ENCODE measurements around the gene FHDC1.

Gene FHDC1

DNA sequence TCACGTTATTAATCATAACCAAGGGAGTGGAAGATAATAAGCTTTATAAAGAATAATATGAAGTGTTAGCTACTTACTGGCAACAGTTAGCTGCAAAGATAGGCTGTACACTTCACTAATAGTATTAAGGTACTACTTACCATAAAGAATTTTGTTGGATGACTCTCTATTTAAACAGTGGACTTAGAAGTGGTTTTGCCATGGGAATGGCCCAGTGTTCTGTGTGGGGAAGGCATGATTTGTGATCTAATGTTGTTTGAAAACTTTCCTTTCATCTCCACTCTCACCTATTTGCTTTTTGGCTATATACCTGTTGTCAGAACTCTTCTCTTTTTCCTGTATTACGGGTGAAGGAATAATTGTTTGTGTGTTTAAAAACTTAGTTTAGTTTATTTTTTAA, 23.0 kb downstream of the FHDC1 start:
- FAIRE-seq = no peak

DNA sequence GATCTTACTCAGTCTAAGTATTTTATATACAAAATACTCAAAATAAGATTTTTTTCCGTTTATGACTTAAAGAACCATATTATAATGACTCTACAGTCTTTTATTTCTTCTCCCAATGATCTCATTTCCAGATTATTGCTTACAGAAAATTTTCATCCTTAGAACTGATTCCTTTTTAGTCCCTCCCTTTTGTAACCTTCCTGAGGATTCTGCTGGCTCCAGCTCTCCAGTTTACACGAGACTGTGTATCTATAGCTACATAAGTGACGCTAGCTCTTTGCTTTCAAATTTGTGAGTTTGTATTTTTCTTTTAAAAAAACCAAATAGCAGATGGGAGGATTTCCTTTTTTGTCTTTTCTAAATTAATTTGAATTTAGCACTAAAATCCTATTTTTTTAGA, 24.0 kb downstream of the FHDC1 start:
- FAIRE-seq = no peak

DNA sequence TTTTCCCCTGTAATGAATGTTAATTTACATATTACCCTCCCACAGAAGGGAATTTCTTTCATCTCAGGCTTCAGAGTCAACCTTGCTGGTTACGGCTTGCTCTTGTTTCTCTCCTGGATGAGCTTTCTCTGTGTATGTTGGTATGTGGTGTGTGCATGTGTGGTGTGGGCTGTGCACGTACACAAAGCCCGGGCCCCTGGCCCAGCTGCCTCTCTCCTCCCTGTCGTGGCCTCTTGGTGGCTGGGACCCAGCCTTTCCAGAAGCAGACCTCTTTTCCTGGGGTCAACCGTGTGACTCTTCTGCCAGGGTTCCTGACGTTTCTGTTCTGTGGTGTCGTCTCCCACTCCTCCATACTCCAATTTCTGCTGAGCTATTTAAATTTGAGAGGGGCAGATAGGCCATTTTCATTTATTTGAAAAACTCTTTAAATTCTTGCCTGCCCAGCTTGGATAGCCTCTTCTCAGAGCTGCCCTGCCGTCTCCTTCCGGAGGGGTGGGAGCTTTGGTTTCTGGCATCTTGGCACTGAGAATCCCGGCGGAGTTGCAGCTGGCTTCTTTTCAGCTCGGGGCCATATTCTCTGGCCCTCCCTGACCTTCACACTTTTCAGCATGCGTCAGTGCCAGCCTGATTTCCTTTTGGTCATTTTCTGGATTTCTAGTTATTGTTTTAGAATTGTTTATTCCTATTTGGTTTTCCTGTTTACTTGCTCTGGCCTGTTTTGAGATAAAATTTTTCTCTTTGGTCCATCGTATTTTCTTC, 25.1 kb downstream of the FHDC1 start:
- no peak for FAIRE-seq

DNA sequence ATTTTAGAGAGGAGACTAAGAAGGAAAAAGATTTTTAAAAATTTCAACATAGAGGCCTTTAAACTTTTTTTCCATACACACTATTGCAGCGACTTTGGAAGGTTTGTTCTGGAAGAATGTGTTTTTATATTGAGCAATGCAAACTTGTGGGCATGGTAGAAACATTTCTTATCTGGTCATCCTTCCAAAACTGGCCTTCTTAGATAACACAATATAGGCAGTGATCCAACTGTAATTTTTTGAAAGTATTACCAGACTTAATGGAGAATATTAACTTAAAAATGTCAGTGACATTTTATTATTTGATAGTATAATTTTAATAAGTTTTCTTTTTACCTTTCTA, 25.6 kb downstream of the FHDC1 start:
- FAIRE-seq = no peak

DNA sequence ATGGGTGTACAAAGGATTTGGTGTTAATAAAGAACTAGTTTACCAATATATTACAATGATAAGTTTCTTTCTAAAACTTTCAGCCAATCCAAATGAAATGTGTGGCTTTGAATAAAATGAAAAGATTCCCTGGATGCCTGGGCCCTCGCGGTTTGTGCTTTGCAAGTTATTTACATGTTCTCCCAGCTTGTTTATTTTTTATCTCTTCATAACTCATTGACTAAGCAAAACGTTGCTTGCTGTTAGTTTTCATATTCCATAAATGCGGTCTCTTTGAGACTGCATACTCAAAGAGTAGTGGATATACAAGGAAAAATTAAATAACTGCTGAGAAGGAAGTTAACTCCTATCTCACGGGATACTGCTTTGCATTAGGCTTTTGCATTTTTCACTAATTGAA, 26.0 kb downstream of the FHDC1 start:
- no peak for FAIRE-seq

DNA sequence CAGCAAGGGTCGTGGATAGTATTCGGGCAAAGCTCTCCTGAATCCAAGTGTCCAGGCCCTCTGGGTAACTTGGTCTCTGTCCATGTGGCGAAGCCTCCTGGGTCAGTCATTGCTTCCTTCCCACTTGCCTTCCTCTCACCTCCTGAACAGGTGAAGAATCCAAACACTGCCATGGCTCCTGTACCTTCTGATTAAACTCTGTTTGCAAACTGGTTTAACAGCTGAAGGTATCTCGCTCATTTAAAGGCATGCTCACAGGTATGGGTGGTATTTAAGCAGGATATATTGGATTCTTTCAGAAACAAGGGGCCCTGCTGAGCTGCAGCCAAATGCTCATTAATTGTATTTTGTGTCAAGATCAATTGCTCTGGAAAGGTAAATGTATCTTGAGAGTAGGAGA, 28.2 kb downstream of the FHDC1 start:
- FAIRE-seq = no peak

DNA sequence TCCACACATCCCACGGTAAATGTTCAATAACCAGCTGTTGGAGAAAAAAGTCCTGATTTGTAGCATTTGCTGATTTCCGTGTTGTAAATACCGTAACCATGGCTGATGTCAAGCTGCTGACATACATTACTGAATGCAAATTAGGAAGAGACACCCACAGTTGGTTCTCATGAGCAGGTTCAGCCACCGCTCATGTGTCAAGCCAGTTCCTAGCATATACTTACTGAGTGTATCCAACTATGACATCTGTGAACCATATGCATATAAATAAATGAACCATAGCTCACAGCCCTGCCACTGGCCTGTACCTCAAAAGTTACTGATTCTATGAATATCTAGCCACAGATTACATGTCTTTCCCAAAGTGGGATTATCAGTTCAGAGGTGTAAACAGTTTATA, 29.5 kb downstream of the FHDC1 start:
- no peak for FAIRE-seq

DNA sequence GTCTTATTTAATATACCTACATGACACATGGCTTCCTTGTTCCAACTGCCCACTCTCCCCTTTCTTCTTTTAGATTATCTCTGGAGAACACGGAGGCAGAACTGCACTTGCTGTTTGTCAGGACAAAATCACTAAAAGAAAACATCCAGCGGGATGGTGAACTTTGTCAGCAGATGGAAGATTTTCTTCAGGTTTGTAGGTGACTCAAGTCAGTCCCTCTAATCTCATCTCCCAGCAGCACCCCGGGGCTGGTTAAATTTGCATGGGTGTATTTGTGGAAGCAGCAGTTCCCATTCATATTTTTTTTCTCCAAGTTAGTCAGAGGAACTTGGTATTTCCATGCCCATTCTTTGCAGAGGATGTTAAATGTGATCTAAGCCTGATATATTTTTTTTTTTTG, 31.8 kb downstream of the FHDC1 start:
- no peak for FAIRE-seq

DNA sequence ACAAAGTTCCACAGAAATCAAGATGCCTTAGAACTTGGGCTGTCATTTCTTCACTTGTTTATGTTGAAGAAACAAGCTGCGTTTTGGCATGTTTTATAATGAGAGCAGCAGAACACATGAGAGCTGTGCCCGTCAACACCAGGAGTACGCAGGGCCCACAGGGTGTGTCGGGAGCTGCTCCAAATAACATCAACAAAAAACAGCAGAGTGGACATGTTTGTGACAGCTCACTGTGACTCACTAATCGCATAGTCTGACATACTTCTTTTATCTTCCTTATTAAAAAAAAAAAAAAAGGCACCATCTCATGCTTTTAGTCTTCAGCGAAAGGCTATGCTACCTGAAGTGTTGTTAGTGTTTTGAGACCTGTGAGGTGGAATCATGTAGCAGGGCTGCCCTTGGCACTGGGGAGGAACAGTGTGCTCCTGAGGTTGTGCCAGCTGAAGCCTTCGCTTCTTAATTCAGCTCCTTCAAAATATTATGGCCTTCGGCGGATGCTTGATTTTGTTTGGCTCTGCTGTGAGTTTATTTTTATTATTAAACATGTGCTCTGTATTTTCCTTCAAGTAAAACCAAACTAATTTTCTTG, 32.8 kb downstream of the FHDC1 start:
- no peak for FAIRE-seq

DNA sequence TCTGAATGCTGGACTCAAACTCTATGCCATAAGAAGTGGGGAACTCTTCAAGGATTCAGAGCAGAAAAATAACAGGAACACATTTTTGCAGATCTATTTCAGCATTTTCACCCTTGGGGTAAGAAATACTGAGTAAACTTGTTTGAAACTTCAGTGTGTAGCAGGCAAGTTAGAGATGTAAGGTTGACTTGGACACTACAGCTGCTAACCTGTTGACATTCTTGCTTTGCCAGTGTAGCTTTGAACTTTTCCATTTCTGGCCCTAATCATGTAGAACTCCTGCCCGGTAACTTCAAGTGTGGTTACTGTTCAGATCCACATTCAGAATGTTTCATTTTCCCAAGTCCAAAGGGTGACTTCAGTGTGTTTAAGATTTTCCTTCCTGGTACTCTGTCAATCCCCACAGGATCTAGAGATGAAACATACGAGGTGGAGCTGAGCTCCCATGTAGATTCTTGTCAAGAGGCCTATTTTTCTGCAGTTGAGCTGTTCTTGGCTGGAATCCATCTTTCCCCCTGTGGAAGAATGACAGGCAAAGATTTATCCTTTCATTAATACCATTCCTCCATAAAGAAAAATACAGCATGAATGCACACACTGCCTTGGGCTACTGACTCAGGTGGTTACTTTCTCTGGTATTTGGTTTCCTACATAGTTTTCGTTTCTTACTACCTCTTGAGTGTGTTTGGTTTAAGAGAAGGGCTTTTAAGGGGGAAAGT, 34.1 kb downstream of the FHDC1 start:
- no peak for FAIRE-seq

DNA sequence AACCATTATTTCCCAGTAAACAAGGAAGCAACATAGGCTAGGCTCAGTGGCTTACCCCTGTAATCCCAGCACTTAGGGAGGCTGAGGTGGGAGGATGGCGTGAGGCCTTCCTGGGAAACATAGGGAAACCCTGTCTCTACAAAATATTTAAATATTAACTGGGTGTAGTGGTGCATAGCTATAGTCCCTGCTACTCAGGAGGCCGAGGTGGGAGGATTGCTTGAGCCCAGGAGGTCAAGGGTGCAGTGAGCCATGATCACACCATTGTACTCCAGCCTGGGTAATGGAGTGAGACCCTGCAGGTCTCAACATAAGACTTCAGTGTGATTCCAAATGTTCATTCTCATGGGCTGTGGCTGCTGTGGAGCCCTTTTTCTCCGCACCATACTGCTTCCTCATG, 34.9 kb downstream of the FHDC1 start:
- no peak for FAIRE-seq

DNA sequence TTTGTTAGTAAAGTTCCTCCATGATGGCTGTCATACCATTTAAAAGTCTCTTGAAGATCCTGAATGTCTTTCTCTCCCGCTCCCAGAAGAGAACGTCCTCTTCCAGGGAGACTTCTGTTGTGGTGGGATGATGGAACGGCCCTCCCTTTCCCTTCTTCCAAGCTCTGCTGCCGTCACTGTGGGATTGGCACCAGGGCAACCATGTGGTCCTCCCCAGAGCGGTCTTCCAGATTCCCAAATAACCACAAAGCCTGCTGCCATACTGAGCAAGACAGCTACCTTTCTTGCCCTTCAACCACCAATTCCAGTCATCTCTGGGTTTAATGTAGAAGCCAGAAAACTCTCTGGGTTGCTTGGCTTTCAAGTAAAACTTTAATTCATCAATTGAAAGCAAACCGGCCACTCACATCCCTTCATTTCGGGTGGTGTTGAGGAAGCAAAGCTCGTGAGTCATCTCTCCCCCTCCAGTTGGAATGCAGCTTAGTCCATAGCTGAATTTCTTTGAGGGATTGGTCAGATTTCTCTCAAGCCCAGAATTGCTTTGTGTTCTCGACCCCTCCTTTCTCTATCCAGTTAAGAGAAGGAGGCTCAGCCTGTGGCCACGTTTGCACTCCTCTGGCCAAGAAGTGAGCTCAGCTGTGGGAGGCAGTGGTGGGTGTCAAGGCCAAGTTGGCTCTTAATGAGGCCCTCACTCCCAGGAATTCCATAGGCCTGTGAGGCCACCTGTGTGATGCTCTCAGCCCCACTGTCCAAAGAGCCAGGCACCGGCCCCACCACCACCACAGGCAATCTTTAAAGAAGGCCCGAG, 36.9 kb downstream of the FHDC1 start:
- no peak for FAIRE-seq

DNA sequence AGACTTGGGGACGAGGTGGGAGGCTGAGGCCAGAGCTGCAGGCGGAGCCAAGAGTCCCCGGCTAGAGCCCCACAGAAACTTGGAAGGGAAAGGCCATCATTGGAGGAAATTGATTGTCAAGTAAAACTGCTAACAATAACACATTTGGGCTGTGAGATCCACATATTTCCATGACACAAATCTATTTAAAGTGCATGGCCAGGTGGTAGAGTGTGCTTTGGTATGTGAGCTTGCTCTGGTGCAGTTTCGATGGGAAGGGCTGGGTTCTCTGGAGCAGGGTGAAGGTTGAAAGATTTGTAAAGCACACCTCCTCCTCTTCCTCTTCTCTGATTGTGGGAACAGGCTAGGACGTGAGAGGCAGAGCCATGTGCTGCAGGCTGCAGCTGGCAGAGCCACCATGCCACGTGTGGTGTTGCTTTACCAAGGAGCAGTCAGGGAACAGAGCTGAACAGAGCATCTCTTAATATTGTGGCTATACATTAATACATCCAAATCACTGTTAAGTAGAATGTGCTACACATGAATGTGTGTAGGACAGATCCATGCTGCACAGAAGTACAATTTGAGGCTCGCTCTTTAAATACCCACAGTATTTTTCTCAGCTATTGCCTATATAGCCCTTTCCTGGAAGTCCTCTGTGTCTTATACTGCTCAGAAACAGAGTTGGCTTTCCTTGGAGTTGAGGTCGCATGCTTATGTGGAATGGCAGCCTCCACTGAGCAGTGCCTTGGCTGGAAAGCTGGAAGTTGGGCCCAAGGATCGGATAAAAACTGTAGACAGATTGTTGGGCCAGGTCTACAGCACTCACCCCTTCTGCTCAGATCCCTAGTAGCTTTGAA, 37.7 kb downstream of the FHDC1 start:
- no peak for FAIRE-seq

DNA sequence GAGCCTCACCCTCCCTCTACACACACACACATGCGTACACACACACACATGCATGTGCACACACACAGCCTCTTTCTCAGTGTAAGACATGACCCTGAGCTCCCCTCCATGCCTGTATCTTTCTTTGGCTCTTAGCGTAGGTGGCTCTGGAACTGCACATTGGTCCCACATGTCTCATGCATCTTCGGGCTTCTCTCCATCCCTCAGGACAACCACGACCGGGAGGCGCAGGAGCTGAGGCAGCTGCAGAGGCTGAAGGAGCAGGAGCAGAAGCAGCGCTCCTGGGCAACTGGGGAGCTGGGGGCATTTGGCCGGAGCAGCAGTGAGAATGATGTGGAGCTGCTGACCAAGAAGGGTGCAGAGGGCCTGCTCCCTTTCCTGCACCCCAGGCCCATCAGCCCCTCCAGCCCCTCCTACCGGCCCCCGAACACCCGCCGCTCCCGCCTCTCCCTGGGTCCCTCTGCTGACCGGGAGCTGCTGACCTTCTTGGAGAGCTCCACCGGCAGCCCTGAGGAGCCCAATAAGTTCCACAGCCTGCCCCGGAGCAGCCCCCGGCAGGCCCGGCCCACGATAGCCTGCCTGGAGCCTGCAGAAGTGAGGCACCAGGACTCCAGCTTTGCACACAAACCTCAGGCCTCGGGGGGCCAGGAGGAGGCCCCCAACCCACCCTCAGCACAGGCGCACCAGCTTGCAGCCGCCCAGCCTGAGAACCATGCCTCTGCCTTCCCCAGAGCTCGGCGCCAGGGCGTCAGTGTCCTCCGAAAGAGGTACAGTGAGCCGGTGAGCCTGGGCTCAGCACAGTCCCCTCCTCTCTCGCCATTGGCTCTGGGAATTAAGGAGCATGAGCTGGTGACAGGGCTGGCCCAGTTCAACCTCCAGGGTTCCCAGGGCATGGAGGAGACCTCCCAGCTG, 38.6 kb downstream of the FHDC1 start:
- no peak for FAIRE-seq

DNA sequence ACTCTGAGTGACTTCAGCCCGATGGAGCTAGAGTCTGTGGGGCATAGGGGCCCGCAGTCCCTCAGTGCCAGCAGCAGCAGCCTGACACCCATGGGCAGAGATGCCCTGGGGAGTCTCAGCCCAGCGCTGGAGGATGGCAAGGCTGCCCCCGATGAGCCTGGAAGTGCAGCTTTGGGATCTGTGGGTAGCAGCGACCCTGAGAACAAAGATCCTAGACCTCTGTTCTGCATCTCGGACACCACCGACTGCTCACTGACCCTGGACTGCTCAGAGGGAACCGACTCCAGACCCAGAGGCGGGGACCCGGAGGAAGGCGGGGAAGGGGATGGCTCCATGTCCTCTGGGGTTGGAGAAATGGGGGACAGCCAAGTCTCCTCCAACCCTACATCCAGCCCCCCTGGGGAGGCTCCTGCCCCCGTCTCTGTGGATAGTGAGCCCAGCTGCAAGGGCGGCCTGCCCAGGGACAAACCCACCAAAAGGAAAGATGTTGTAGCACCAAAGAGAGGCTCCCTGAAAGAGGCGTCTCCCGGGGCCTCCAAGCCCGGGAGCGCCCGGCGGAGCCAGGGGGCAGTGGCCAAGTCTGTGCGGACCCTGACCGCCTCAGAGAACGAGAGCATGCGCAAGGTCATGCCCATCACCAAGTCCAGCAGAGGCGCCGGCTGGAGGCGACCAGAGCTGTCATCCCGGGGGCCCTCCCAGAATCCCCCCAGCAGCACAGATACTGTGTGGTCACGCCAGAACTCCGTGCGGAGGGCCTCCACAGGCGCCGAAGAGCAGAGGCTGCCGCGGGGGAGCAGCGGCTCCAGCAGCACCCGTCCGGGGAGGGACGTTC, 39.5 kb downstream of the FHDC1 start:
- no peak for FAIRE-seq

DNA sequence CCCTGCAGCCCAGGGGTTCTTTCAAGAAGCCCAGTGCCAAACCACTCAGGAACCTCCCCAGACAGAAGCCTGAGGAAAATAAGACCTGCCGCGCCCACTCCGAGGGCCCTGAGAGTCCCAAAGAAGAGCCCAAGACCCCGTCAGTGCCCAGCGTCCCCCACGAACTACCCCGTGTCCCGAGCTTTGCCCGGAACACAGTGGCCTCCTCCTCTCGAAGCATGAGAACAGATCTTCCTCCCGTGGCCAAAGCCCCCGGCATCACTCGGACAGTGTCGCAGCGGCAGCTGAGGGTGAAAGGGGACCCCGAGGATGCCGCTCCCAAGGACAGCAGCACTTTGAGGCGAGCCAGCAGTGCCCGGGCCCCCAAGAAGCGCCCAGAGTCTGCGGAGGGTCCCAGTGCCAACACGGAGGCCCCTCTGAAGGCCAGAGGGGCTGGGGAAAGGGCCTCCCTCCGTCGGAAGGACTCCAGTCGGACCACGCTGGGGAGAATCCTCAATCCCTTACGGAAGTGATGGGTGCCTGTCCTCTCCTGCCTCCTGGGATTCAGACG, 40.2 kb downstream of the FHDC1 start:
- no peak for FAIRE-seq

DNA sequence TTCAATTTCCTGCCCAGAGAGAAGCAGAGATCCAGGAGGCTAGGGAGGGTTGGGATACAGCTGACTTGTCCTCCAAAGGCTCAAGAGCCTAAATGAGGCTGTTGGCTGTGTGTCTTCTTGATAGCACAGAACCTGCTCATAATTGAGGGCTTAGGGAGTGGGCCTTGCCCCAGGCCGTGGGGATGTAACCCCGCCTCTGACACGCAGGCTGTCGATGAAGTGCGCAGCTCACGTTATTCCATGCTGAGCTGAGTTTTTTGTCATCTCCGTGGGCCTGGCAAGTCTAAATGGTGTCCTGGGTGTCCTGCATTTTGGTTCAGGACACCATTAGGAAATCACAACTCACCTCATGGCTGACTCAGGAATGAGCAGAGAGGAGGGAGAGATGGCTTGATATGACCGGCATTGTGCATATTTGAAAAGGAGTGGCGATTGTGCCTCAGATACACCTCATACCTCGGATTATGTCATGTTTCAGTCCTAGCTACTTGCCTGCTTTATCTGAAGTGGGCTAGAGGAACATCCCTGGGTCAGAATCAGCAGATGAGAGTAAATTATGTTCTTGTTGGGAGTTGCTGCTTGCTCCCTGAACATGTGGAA, 43.7 kb downstream of the FHDC1 start:
- FAIRE-seq = no peak

DNA sequence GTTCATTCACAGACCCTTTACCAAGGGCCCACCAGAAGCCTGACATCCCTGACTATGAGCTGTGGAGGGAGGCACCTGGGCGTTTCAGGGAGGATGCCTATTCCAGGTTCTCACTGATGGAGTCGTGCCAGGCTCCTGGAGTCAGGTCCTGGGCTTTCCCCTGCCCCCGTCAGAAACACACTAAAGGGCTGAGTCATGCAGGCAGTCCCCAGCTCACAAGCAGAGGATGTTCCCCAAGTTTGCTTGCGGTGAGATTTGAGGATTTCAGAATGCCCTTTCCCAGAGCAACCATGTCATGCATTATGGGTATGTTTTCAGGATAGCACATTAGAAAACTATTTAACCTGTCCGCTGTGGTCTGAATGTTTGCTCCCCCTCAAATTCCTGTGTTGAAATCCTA, 45.2 kb downstream of the FHDC1 start:
- FAIRE-seq = no peak

DNA sequence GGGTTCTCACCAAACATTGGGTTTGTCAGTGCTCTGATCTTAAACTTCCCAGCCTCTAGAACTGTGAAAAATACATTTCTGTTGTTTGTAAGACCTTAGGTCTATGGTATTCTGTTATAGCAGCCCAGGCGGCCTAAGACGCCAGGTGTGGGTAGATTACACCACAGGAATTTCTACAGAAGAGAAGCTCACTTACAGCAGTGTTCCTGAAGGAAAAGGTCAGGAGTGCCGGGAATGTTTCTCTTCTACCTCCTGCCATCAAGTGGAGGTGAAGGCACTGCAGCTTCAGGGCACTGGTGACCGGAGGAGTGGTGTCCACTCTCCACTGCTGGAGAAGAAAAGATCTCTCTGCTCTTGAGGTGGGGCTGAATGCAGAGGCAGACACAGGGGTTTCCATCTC, 45.7 kb downstream of the FHDC1 start:
- no peak for FAIRE-seq

DNA sequence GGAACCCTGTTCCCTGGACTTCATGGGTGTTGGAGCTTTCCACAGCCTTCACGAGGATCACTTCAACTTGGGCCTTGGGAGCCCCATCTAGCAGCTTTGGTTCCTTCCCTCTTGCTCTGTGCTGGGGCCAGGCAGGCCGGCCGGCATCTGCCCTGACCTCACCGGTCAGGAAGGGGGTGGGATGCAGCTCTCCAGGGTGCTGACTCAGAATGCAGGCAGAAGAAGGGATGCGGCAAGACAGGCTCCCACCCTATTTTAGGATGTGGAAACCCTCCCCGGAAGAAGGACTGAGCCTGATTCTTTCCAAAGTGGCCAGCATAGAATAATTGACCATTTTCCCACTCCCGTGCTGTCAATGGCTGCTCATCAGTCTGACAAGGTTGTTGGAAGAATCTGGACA, 47.1 kb downstream of the FHDC1 start:
- FAIRE-seq = no peak
